Cortex of kidney (tissue), 1 donor: ENCODE data around the gene INTS6.

Experiments
- DNase-seq: peaks from one replicate; lab custom pipeline; 2025; lab: John Stamatoyannopoulos, UW

Gene INTS6, protein sequence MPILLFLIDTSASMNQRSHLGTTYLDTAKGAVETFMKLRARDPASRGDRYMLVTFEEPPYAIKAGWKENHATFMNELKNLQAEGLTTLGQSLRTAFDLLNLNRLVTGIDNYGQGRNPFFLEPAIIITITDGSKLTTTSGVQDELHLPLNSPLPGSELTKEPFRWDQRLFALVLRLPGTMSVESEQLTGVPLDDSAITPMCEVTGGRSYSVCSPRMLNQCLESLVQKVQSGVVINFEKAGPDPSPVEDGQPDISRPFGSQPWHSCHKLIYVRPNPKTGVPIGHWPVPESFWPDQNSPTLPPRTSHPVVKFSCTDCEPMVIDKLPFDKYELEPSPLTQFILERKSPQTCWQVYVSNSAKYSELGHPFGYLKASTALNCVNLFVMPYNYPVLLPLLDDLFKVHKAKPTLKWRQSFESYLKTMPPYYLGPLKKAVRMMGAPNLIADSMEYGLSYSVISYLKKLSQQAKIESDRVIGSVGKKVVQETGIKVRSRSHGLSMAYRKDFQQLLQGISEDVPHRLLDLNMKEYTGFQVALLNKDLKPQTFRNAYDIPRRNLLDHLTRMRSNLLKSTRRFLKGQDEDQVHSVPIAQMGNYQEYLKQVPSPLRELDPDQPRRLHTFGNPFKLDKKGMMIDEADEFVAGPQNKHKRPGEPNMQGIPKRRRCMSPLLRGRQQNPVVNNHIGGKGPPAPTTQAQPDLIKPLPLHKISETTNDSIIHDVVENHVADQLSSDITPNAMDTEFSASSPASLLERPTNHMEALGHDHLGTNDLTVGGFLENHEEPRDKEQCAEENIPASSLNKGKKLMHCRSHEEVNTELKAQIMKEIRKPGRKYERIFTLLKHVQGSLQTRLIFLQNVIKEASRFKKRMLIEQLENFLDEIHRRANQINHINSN

DNA sequence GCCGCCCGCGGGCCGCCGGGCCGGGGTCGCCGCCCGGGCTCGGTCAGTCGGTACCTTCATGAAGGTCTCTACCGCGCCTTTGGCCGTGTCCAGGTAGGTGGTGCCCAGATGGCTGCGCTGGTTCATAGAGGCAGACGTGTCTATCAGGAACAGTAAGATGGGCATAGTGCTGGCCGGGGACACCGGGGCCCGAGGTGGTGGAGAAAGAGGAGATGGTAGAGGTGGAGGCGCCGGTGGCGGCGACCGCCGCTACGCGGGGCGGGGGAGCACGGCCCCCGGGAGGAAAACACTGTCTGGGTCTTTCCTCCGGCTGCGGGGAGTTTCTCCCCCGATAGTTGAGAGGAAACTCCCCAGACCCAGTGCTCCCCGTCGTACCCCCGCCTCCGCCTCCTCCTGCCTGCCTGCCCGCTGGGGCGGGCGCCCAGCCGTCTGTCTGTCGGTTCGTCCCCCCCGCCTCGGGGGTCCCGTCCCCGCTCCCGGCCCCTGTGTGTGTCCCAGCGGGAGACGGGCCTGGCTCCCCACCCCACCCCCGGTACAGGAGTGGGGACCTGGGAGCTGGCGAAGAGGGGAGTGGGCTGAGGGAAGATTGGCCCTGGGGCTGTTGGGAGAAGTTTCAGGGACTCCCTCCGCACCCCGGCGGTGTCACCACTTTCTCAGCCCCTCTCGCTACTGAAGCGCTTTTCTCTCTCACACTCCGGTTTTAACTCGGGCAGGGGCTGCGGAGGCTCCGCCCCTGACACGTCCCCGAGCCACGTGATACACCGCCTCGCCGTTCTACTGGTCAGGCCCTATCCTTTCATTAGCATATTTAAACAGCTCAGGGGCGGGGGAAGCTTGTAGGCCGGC lies at the start of gene INTS6:
TSS of gene INTS6 (minus strand) at position 676 of the 846 bp plus-strand sequence. CDS start at position 165, 511 bp downstream.
- DNase-seq, result peak; percentile 70

DNA sequence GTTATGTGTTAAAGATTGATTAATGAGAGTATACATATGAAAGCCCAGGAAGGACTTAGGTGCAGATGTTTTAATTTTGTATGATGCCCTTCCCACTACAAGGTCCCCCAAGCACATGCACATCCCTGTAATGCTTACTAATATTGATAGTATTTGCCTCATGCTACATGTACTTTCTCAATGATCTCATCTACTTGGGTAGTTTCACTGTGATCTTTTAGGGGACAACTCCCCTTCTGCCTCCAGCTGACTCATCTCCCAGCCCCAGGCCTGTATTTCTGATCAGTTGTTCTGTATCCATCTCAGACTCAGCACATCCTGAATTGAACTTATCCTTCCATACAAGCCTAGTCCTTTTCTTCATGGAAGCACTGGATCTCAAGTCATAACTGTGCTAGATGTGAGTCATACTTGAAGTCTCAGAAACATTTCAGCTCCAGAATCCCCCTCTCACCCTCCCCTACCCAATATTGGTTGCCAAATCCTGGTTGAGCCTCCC lies 49.4 kb upstream of the INTS6 start:
- DNase-seq, result no peak

DNA sequence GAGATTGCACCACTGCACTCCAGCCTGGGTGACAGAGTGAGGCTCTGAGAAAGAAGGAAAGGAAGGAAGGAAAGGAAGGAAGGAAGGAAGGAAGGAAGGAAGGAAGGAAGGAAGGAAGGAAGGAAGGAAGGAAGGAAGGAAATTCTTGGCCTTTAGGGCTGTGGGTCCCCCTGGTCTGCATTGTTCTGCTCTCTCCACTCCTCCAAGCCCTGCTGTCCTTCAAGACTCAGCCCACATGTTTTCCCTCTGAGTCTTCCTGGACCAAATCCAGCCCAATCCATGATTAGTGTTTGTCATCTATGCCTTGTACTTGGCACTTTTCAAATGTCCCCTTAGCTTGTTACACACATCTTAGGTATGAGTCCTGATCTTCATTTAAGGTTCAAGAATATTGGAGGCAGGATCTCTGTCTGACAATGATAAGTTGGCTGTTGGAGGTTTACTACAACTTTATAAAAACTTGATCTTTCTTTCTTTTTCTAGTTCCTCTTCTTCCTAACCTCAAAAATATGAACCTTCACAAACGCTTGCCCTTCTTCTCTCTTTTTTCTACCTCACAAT lies 48.8 kb upstream of the INTS6 start:
- DNase-seq, result no peak

DNA sequence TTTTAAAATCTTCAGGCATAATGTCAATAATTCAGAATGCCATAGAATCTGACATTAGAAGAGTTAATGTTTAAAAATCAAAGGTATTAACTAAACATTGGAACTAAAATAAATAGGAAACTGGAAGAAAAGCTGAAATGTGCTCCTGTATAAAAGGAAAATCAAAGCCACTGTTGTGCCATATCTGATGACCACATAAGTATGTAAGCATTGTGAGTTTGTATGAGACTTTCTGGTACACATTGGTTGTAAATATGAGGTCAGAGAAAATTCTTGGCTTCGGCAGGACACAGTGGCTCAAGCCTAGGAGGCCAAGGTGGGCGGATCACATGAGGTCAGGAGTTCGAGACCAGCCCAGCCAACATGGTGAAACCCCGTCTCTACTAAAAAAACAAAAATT lies 48.3 kb upstream of the INTS6 start:
- DNase-seq, result no peak

DNA sequence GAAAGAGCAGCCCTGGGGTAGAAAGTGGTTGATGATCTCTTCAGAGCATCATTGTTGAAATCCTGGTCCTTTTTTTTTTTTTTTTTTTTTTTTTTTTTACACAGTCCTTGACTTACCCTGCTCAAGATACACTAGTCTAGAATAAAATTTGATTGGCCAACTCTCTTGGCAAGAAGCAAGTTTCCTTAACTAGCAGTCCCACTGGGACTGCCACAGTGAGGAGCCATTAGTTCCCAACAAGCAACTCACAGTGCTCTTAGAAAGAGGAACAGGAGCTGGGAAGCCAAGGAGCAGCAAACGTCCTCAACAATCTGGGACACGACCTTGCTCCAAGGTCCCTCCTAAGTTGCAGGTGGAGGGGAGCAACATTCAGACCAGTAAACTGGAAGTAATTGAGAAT lies 47.9 kb upstream of the INTS6 start:
- DNase-seq, result no peak

DNA sequence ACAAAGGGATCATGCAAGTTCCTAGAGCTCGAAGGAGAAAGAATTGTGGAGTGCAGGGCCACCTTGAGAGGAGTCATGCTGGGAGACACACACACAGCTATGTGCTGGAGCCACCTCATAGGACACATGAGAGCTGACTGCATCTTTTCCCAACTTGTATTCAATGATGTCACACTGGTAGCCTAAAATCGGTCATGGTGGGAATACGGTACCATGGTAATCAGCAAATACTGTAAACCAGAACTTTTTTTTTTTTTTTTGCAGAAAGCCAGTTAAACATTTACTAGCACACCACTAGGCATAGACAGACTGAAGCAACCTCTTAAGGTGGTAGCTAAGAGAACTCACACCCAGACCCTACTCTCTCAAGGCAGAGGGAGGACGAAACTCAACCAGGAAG lies 47.0 kb upstream of the INTS6 start:
- DNase-seq, result no peak

DNA sequence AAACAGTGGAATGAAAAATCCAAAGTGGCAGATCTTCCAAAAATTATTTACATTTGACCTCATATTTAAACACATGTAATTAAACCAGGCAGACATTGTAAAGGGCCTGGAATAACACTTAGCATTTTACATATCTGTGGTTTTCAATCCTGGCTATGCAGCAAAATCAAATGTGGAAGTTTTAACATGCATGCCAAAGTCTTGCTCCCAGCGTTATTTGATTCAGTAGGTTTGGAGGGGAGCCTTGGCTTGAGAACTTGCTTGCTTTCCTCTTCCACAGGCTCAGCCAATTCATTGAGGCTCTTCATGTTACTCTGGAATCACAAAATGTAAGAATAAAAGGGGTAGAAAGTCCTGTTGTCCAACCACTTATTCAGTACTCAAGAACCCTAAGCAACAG lies 42.5 kb upstream of the INTS6 start:
- no peak for DNase-seq

DNA sequence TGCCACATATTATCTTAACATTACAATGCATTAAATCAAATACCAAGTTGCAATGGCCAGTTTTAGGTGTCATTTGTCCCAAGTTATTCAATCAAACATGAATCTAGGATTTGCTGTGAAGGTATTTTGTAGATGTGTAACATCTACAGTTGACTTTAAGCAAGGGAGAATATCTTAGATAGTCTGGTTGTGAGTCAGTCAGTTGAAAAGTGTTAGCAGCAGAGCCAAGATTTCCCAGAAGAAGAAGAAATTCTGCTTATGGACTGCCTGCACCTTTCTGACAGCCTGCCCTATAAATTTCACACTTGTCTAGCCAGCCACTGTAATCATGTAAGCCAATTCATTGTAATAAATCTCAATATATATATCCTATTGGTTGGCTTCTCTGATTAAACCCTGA lies 41.3 kb upstream of the INTS6 start:
- no peak for DNase-seq

DNA sequence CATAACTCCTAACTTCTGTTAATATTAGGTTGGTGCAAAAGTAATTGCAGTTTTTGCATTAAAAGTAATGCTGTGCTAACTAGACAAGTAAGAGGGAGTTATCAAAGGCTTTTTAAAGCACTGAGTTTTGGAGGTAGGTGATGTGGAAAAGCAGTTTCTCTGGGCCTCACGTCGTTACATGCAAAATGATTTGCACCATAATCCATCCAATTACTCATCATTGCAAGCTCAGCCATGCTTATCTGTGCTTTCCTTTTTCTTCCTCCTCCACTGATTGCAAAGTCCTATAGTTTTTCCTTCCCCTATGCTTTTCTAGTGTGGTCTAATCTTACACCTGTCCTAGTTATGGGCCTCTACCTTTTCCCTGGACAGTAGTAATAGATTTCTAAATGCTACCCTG lies 35.4 kb upstream of the INTS6 start:
- DNase-seq, result no peak

DNA sequence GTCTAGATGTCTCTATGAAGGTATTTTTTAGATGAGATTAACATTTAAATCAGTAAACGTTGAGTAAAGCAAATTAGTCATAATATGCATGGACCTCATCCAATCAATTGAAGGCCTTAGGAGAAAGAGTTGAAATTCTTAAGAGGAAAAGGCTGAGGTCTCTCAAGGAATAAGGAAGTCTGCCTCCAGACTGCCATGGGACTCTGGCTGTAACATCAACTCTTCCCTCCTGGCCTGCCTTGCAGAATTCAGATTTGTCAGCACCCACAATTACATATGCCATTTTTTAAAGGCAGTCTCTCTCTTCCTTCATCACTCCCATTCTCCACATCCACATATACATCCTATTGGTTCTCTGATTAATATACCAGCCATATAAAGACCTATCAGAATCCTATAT lies 28.8 kb upstream of the INTS6 start:
- DNase-seq, result no peak

DNA sequence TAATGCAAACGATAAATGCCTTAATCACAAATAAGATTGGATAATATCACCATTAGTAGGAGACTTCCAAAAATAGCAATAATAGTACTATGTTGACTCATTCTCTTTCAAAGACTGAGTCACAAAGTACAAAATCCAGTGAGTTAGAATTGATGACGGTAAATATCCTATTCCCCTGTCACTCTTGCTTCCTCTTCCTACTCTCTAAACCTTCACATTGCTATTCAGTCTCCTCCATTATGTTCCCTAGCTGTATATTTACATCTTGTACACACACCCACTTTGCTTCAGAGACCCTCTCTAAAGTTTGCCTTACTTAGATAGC lies 26.3 kb upstream of the INTS6 start:
- no peak for DNase-seq

DNA sequence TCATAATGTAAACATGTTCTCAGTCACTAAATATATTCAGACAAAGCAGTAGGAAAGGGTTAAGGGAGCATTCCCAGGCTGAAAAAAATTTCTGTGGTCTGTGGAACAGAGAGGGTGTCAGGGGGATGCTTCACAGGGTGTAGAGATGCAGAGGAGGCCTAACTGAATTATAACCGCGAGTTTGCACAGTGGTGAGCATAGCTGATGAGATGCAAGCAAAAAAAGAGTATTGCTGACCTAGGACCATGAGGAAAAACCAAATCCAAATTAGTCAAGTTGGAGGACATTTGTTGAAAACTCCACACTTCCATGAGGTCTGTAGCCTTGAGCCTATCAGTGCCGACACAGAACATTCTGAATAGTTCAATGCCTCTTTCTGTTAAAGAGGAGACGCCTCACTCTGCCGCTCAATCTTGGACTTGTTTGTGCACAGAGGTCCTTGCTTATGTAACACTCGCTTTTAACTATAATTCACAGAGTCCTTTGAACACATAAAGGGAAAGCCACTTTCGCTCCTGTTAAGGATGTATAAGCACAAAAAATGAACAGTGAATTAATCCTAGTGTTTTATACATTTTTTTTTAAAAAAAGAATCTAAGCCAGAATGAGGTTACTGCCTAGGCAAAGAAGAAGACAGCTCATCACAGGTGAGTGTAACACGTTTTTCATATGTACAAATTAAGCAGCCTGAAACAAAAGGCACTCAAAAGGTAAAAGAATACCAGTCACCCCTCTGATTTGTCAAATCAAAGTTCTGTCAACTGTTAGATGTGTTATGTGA lies 25.8 kb upstream of the INTS6 start:
- no peak for DNase-seq

DNA sequence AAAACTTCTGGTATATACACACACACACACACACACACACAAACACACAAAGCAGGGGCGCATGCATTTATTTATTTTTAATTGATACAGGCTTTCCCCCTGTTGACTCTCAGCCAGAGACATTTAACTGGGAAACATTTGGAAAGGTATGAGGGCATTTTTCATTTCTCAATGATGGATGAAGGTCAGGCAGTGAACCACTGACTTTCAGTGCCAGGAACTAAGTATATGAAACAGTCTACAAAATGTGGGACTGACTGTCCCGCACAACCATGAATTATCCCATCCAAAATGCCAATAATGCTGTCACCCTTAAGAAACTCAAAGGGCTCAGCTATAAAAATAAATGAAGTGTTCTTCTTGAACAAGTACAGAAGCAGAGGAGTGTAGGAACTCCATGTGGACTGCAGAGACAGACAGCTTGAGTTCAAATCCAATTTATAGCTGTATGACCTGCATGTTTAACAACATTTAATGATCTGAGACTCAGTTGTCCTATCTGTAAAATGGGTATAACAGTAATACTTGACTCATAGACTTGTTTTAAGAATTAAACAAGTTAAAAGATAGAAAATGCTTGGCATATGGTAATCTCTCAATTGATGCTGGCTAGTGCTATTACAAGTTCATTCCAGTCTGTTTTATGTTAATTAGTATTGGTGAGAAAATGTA lies 25.0 kb upstream of the INTS6 start:
- no peak for DNase-seq

DNA sequence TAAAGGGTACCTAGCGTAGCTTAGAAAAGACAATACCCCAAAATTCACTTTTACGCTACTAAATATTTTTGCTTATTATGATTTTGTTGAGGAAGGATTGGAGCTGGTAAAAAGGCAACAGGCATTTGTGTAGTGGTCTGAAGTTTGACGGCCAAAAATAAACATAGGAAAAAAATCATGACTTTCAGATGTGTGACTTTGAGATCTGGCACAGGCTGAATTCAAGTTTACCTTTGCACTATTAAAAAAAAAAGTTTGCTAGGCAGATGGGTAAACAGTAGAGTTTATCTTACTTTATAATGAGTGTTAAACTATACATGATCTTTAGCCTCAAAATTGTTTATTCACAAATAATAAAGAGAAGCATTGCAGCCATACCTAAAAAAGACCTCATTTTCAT lies 24.3 kb upstream of the INTS6 start:
- no peak for DNase-seq

DNA sequence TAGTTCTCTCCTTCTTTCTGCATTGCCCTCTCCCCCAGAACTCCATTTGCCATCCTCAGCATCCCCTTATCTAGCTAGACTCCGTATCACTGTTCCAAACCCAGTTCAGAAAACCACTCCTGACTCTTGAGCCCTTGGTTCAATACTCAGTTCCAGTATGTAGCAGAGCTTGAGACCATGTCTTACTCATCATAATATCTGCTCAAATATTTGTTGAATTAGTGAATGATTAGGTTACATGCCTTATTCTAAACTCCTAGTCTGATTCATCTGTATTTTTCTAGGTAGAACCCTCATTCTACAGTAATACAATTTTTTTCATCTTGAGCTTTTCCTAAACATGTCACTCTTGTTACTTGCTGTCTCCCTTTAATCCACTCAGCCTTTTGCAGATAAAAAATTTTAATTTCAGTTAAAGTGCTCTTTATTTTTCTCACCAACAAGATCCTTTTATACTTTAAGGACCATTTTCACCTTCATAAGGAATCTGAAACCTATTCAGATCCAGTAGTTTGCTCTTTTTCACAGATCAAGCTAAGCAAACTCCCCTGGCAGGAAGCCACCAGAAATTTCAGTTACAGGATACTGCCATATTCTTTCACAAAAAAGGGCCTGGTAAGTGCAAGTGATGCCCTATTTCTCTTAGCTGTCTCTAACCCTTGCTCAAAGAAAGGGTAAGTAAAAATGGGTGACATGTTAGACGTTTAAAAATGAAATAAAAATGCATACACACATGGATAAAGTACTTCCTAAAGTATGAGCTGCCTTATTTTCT lies 23.1 kb upstream of the INTS6 start:
- DNase-seq, result no peak

DNA sequence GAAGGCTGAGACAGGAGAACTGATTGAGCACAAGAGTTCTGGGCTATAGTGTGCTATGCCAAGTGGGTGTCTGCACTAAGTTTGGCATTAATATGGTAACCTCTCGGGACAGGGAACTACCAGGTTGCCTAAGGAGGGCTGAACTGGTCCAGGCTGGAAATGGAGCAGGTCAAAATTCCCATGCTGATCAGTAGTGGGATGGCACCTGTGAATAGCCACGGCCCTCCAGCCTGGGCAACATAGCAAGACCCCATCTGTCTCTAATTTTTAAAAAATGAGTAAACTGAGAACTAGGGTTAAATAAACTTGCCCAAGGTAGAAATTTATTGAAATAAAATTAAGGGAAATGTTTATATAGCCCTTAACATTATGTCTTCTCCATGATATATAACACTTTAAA lies 17.0 kb upstream of the INTS6 start:
- no peak for DNase-seq

DNA sequence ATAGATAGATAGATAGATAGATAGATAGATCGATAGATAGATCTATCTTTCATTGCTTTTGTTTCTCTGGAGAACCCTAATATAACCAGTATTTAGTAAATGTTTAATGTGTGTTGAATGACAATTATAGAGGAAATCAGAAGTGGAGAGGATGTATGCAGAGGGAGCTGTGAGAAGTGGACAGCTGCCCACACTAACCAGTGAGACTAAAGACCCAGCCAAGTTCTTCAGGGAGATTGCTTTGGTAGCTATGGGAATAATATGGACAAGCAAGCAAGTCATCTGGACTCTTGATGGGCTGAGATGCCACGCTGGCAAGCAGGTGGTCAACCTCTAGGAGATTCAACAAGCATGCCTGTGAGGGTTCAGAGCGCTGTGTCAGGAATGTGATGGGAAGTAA lies 14.9 kb upstream of the INTS6 start:
- DNase-seq, result no peak

DNA sequence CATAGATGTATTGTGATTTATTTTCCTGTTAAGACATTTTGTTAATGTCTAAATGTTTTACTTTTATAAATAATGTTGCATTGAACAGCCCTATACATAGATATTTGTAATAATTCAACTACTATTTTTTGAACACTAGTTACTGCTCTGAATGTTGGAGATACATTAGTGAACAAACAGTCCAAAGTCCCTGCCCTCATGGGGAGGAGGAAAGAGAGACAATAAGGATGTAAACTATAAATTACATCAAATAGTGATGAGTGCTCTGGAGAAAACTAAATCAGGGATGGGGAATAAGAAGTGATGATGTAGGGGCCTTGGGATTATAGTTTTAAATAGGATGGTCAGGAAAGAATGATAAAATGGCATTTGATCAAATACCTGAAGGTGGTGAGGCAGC lies 12.3 kb upstream of the INTS6 start:
- no peak for DNase-seq

DNA sequence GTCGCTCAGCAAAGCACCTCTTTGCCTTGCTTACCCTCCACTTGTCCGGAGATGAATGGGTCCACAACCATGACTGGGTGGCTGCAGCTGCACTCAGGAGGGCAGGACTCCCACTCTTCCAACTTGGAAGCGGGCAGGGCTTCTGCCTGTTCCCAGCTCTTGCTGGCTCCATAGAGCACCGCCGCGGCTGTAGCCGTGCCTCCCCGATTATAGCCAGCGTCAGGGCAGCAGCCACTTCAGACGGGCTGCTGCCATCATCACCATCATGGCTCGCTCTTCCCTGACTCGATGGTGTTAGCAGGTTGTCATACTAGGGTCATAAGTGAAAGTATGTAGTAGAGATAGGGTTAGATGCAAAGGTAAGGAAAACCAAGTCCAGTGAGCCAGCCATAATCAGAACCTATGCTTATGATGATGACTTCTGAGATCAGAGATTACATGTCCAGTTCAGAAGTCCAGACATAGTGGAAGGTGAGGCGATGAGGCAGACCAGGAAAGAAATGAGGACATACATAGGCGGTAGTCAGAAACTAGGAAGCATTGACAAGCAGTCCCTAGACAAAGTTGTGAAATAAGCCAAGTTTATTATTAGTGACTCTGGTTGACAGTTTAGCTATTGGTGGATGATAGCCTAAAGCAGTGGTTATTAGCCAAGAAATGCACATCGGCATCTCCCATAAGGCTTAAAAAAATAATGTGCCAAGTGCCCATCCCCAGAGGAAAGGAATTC lies 4.4 kb upstream of the INTS6 start:
- DNase-seq, result no peak
